Left ventricle myocardium inferior (tissue), 1 donor: ENCODE measurements around the gene ZNF577. TPM values are rescaled to one million over a fixed set of nuclear protein-coding genes. Genes with fewer than 3 reads are reported as not detected.

Experiments
- DNase-seq: peaks from one replicate; pipeline ENCODE4 v3.0.0-alpha.2; 2020
- H3K27ac ChIP-seq: fragments of 200-600 bp; replicated peaks from 2 replicates; pipeline ENCODE4 v1.8.0; 2021
- H3K27me3 ChIP-seq: fragments of 200-600 bp; 2 replicates; pipeline ENCODE4 v1.8.0; 2021; ENCODE audit warnings: low read depth
- H3K36me3 ChIP-seq: fragments of 200-600 bp; 2 replicates; pipeline ENCODE4 v1.8.0; 2021
- H3K4me1 ChIP-seq: fragments of 200-600 bp; 2 replicates; pipeline ENCODE4 v1.8.0; 2021
- H3K4me3 ChIP-seq: fragments of 200-600 bp; 2 replicates; pipeline ENCODE4 v1.8.0; 2021; ENCODE audit warnings: mild to moderate bottlenecking, moderate library complexity
- H3K9me3 ChIP-seq: fragments of 200-600 bp; replicated peaks from 2 replicates; pipeline ENCODE4 v1.8.0; 2021
- CTCF ChIP-seq: fragments of 200-600 bp; IDR thresholded peaks from 2 replicates; pipeline ENCODE4 v1.8.0; 2021; ENCODE audit warnings: antibody characterized with exemption, mild to moderate bottlenecking, borderline replicate concordance
- intact Hi-C: fragments of 100-400 bp; cut with micrococcal nuclease; formaldehyde crosslinking; loops from one replicate; pipeline ENCODE4 v1.11.0; 2022
- long read RNA-seq: library from polyadenylated mRNA; unstranded; transcript quantifications from one replicate; pipeline ENCODE4 v2.0.0, GENCODE V29; 2021
- total RNA-seq: library from RNA; stranded (reverse); fragmentation: NEBNext Ultra II Directional; extraction: Animal tissue kit (Norgen Biotek cat#: 25700); gene quantifications from one replicate; pipeline ENCODE4 v1.2.1, GENCODE V29; 2021
- donor health status: DM: no; HTN: yes; CAD: no; lungs with severe emphysema.

ZNF577 gene
- 9.7 TPM for total RNA-seq
- long read RNA-seq, partial matches to known transcripts = 0 of 12 reads
- long read RNA-seq, other reads (novel, unspliced or antisense) = 10 of 12 reads

GRCh38 chr19:51887522-51888498 lies at the start of gene ZNF577:
Gene ZNF577, minus strand, starts transcription at chr19:51887951. Its CDS starts 7,569 bp downstream, at chr19:51880382.
- peaks cover 51% of the 10 kb centered on the region for H3K36me3 ChIP-seq
- intact Hi-C loops = no loop called here
- H3K9me3 ChIP-seq = peaks cover 48% of the 10 kb centered on the region

GRCh38 chr19:51931921-51932320 lies 44.2 kb upstream of the ZNF577 start:
- no peaks in the 10 kb centered on the region for H3K27me3 ChIP-seq
- H3K4me3 ChIP-seq = no peak overlapping the region
- H3K36me3 ChIP-seq = peaks cover 74% of the 10 kb centered on the region
- TF ChIP-seq CTCF = no peak
- H3K9me3 ChIP-seq = peaks cover 47% of the 10 kb centered on the region
- H3K27ac ChIP-seq = no peak overlapping the region
- DNase-seq = no peak
- H3K4me1 ChIP-seq = peaks cover 16% of the 10 kb centered on the region
- intact Hi-C loops = no loop called here

More at GRCh38 chr19:51887522-51888498, at the start of gene ZNF577:
- H3K27ac ChIP-seq = peak within 1 kb of the TSS; percentile 83
- DNase-seq = peak; percentile 93
- no peaks in the 10 kb centered on the region for H3K27me3 ChIP-seq
- no peak for TF ChIP-seq CTCF
- H3K4me1 ChIP-seq = peaks cover 19% of the 10 kb centered on the region
- peak within 1 kb of the TSS; percentile 74 for H3K4me3 ChIP-seq

GRCh38 chr19:51927859-51928258 lies 40.1 kb upstream of the ZNF577 start:
- TF ChIP-seq CTCF = no peak
- peak overlapping the region; percentile 95 for H3K4me3 ChIP-seq
- H3K36me3 ChIP-seq = peaks cover 34% of the 10 kb centered on the region
- H3K9me3 ChIP-seq = peaks cover 28% of the 10 kb centered on the region
- no peak for DNase-seq
- H3K27ac ChIP-seq = peak overlapping the region; percentile 98
- intact Hi-C loops = no loop called here
- H3K27me3 ChIP-seq = no peaks in the 10 kb centered on the region
- H3K4me1 ChIP-seq = peaks cover 23% of the 10 kb centered on the region

- Histone ChIP-seq H3K9me3 (peaks cover 29% of the 10 kb centered on the region), H3K4me1 (peaks cover 23% of the 10 kb centered on the region), H3K27ac (peak within 1 kb of the TSS; percentile 98), H3K27me3 (no peaks in the 10 kb centered on the region), H3K36me3 (peaks cover 26% of the 10 kb centered on the region), H3K4me3 (peak within 1 kb of the TSS; percentile 95)
- intact Hi-C loops = no loop called here
- DNase-seq = peak; percentile 87
- TF ChIP-seq CTCF = peak; percentile 37
Measured at GRCh38 chr19:51926784-51927741, 39.3 kb upstream of the ZNF577 start, which contains the start of gene ZNF613. Gene ZNF613, plus strand, starts transcription at chr19:51927472. Its CDS starts 8,749 bp downstream, at chr19:51936221.

GRCh38 chr19:51926426-51926783 lies 38.7 kb upstream of the ZNF577 start:
- Histone ChIP-seq H3K4me3 (peak overlapping the region; percentile 95), H3K9me3 (peaks cover 36% of the 10 kb centered on the region), H3K27me3 (no peaks in the 10 kb centered on the region), H3K4me1 (peaks cover 23% of the 10 kb centered on the region), H3K27ac (peak overlapping the region; percentile 98), H3K36me3 (peaks cover 19% of the 10 kb centered on the region)
- intact Hi-C loops = no loop called here
- TF ChIP-seq CTCF = no peak
- no peak for DNase-seq
